MM.1S (cell line): ENCODE results near the gene DIO3.

ENCODE experiments used
- CTCF ChIP-seq: fragments of 300-600 bp; sonication (generic); IDR thresholded peaks from 2 replicates; pipeline ENCODE4 v1.5.1; 2016; ENCODE audit warnings: antibody characterized with exemption, low read length, mixed read lengths
- EZH2phosphoT487 ChIP-seq: fragments of 300-600 bp; sonication (generic); IDR thresholded peaks from 2 replicates; pipeline ENCODE4 v1.6.1; 2018; ENCODE audit warnings: antibody characterized with exemption, low read length

GRCh38 chr14:101578489-101578888 lies 17.2 kb downstream of the DIO3 start:
- no peak for TF ChIP-seq CTCF
- no peak for TF ChIP-seq EZH2phosphoT487
